H9 (cell line): ENCODE data around the gene SUPT20HL1. TPM values are rescaled to one million over a fixed set of nuclear protein-coding genes. Genes with fewer than 3 reads are reported as not detected.
A peak's percentile ranks its signal among the peaks of the same experiment; 100 is the strongest.

Experiments
- DNase-seq: peaks from one replicate; pipeline ENCODE4 v3.0.0-alpha.2; 2017
- H2AFZ ChIP-seq: one replicate; pipeline ENCODE4 v1.6.1; 2013; ENCODE audit warnings: mild to moderate bottlenecking, low read length, control low read depth, moderate library complexity
- H2AK5ac ChIP-seq: 2 replicates; pipeline ENCODE4 v1.6.1; 2013; ENCODE audit warnings: low read length, control low read depth, mixed read lengths; ENCODE audit not compliant: insufficient read length
- H2BK120ac ChIP-seq: one replicate; pipeline ENCODE4 v1.6.1; 2013; ENCODE audit warnings: low read depth, mild to moderate bottlenecking, low read length, control low read depth, inconsistent platforms; ENCODE audit not compliant: poor library complexity, severe bottlenecking
- H2BK12ac ChIP-seq: 2 replicates; pipeline ENCODE4 v1.6.1; 2013; ENCODE audit warnings: low read length, control low read depth, mixed read lengths, low read depth; ENCODE audit not compliant: insufficient read length
- H2BK15ac ChIP-seq: 2 replicates; pipeline ENCODE4 v1.6.1; 2013; ENCODE audit warnings: low read depth, low read length, control low read depth
- H2BK20ac ChIP-seq: one replicate; pipeline ENCODE4 v1.6.1; 2013; ENCODE audit warnings: low read depth, mild to moderate bottlenecking, low read length, control low read depth, inconsistent platforms; ENCODE audit not compliant: poor library complexity, severe bottlenecking
- H2BK5ac ChIP-seq: 2 replicates; pipeline ENCODE4 v1.6.1; 2013; ENCODE audit warnings: low read length, control low read depth, mixed read lengths; ENCODE audit not compliant: insufficient read length
- H3K14ac ChIP-seq: 2 replicates; pipeline ENCODE4 v1.6.1; 2013; ENCODE audit warnings: low read length, control low read depth; ENCODE audit not compliant: insufficient read depth
- H3K18ac ChIP-seq: 2 replicates; pipeline ENCODE4 v1.6.1; 2013; ENCODE audit warnings: low read depth, mild to moderate bottlenecking, mixed read lengths, low read length, control low read depth; ENCODE audit not compliant: insufficient read length
- H3K23ac ChIP-seq: 2 replicates; pipeline ENCODE4 v1.6.1; 2013; ENCODE audit warnings: low read length, control low read depth, mixed read lengths, low read depth; ENCODE audit not compliant: insufficient read length
- H3K23me2 ChIP-seq: 2 replicates; pipeline ENCODE4 v1.6.1; 2013; ENCODE audit warnings: low read depth, mild to moderate bottlenecking, mixed read lengths, low read length, control low read depth; ENCODE audit not compliant: insufficient read length, poor library complexity, severe bottlenecking
- H3K27ac ChIP-seq: 2 replicates; pipeline ENCODE4 v1.5.1; 2013; ENCODE audit warnings: low read length, control low read depth, mixed read lengths, low read depth; ENCODE audit not compliant: insufficient read length
- H3K27me3 ChIP-seq: 2 replicates; pipeline ENCODE4 v1.6.1; 2013; ENCODE audit warnings: low read length, control low read depth, inconsistent platforms; ENCODE audit not compliant: insufficient read depth
- H3K4ac ChIP-seq: 2 replicates; pipeline ENCODE4 v1.6.1; 2013; ENCODE audit warnings: low read depth, mild to moderate bottlenecking, control low read depth, inconsistent platforms, low read length, moderate library complexity
- H3K4me1 ChIP-seq: 2 replicates; pipeline ENCODE4 v1.6.1; 2013; ENCODE audit warnings: low read length, control low read depth, inconsistent platforms; ENCODE audit not compliant: insufficient read depth
- H3K4me2 ChIP-seq: 2 replicates; pipeline ENCODE4 v1.6.1; 2013; ENCODE audit warnings: low read length, control low read depth, mixed read lengths; ENCODE audit not compliant: insufficient read length, insufficient read depth
- H3K56ac ChIP-seq: 2 replicates; pipeline ENCODE4 v1.6.1; 2013; ENCODE audit warnings: low read depth, mild to moderate bottlenecking, mixed read lengths, low read length, control low read depth; ENCODE audit not compliant: insufficient read length
- H3K79me1 ChIP-seq: 2 replicates; pipeline ENCODE4 v1.6.1; 2013; ENCODE audit warnings: low read depth, mild to moderate bottlenecking, moderate library complexity, low read length, control low read depth, inconsistent platforms; ENCODE audit not compliant: insufficient read depth, poor library complexity, severe bottlenecking
- H3K79me2 ChIP-seq: 2 replicates; pipeline ENCODE4 v1.6.1; 2013; ENCODE audit warnings: low read length, control low read depth, inconsistent platforms; ENCODE audit not compliant: insufficient read depth
- H3K9ac ChIP-seq: 2 replicates; pipeline ENCODE4 v1.6.1; 2013; ENCODE audit warnings: low read length, control low read depth, mixed read lengths; ENCODE audit not compliant: insufficient read length; ENCODE audit errors: extremely low read depth
- H3K9me3 ChIP-seq: one replicate; pipeline ENCODE4 v1.6.1; 2013; ENCODE audit warnings: low read depth, low read length, inconsistent platforms; ENCODE audit not compliant: control insufficient read depth
- H3T11ph ChIP-seq: one replicate; pipeline ENCODE4 v1.6.1; 2013; ENCODE audit warnings: mild to moderate bottlenecking, low read length, control low read depth, inconsistent platforms
- H4K20me1 ChIP-seq: one replicate; pipeline ENCODE4 v1.6.1; 2013; ENCODE audit not compliant: control insufficient read depth, insufficient read length, insufficient read depth
- H4K5ac ChIP-seq: 2 replicates; pipeline ENCODE4 v1.6.1; 2013; ENCODE audit warnings: low read depth, mild to moderate bottlenecking, mixed read lengths, low read length, control low read depth; ENCODE audit not compliant: insufficient read length
- H4K8ac ChIP-seq: replicated peaks from 2 replicates; pipeline ENCODE4 v1.6.1; 2013; ENCODE audit warnings: low read length, control low read depth, mixed read lengths, low read depth; ENCODE audit not compliant: insufficient read length
- H4K91ac ChIP-seq: 2 replicates; pipeline ENCODE4 v1.6.1; 2013; ENCODE audit warnings: low read depth, mild to moderate bottlenecking, moderate library complexity, mixed read lengths, low read length, control low read depth; ENCODE audit not compliant: insufficient read length
- H3K27ac Mint-ChIP-seq, 3 experiments: 2 replicates in 2 of 3; 3 replicates in 1 of 3; pipeline ENCODE4 v1.8.0; 2020 to 2021; ENCODE audit warnings: mixed read lengths in 3 of 3, mild to moderate bottlenecking in 1 of 3, moderate library complexity in 1 of 3
- H3K27me3 Mint-ChIP-seq: 2 replicates; pipeline ENCODE4 v1.8.0; 2021; ENCODE audit warnings: low read depth, mild to moderate bottlenecking, moderate library complexity, mixed read lengths
- H3K36me3 Mint-ChIP-seq, 3 experiments: 2 replicates in 2 of 3; 3 replicates in 1 of 3; pipeline ENCODE4 v1.8.0; 2020 to 2021; ENCODE audit warnings: low read depth in 3 of 3, mixed read lengths in 3 of 3; ENCODE audit not compliant: insufficient read depth in 1 of 3
- H3K4me1 Mint-ChIP-seq, 2 experiments: 2 replicates each; pipeline ENCODE4 v1.8.0; 2020; ENCODE audit warnings: mixed read lengths in 2 of 2
- H3K4me3 Mint-ChIP-seq, 2 experiments: 2 replicates in 1 of 2; 3 replicates in 1 of 2; pipeline ENCODE4 v1.8.0; 2020 to 2021; ENCODE audit warnings: mild to moderate bottlenecking in 2 of 2, mixed read lengths in 2 of 2, moderate library complexity in 1 of 2
- H3K9me3 Mint-ChIP-seq, 2 experiments: 2 replicates in 1 of 2; 3 replicates in 1 of 2; pipeline ENCODE4 v1.8.0; 2020; ENCODE audit warnings: mild to moderate bottlenecking in 2 of 2, mixed read lengths in 2 of 2, moderate library complexity in 1 of 2
- CTCF ChIP-seq: fragments of 200-600 bp; sonication (generic); conservative IDR thresholded peaks from 3 replicates; pipeline ENCODE4 v1.8.0; 2021; ENCODE audit warnings: antibody characterized with exemption, mild to moderate bottlenecking
- whole genome bisulfite sequencing: extraction: QIAGEN DNeasy Blood & Tissue Kit; methylation state at CpG from one replicate; pipeline ENCODE4 v1.1.7; 2013; ENCODE audit warnings: missing lambda C conversion rate, low lambda C conversion rate, mixed read lengths; ENCODE audit not compliant: insufficient read length; ENCODE audit errors: extremely low coverage; 5-methylcytosine and 5-hydroxymethylcytosine counted together
- total RNA-seq: library from RNA; stranded (reverse); gene quantifications from 2 replicates; pipeline ENCODE4 v1.2.1, GENCODE V29; 2021

The SUPT20HL1 gene
- total RNA-seq, 1 experiment from 2014 or later: not detected

GRCh38 chrX:24377911-24378468 is 17.6 kb downstream of the SUPT20HL1 start:
- Histone ChIP-seq H3K27me3 (no peaks in the 10 kb centered on the region; the same call in 1 of the 2 replicates), H3K27ac (peak overlapping the region; percentile 59), H2BK120ac (no peak overlapping the region), H3K14ac (no peak overlapping the region), H2BK15ac (no peak overlapping the region), H3K9ac (peak overlapping the region; percentile 28), H4K20me1 (no peaks in the 10 kb centered on the region), H3K4me2 (peak overlapping the region; percentile 31), H3K56ac (no peak overlapping the region), H3K23ac (no peak overlapping the region), H3K9me3 (no peaks in the 10 kb centered on the region), H4K5ac (no peak overlapping the region), H3K23me2 (no peaks in the 10 kb centered on the region), H3K18ac (no peak overlapping the region), H3T11ph (no peak overlapping the region), H3K4me1 (peaks cover 16% of the 10 kb centered on the region; the same call in 1 of the 2 replicates), H2AFZ (no peak overlapping the region), H2AK5ac (no peak overlapping the region), H4K91ac (no peak overlapping the region), H4K8ac (no peak overlapping the region), H3K79me2 (no peaks in the 10 kb centered on the region), H2BK20ac (no peak overlapping the region), H3K79me1 (no peaks in the 10 kb centered on the region), H2BK12ac (no peak overlapping the region), H2BK5ac (no peak overlapping the region), H3K4ac (no peak overlapping the region)
- H3K27me3 Mint-ChIP-seq: peaks cover 16% of the 10 kb centered on the region
- H3K4me1 Mint-ChIP-seq: peaks cover 62 to 68% of the 10 kb centered on the region in 2 experiments
- H3K4me3 Mint-ChIP-seq: peak overlapping the region; percentile 21 to 42; a peak in 4 of 5 replicates
- H3K9me3 Mint-ChIP-seq: peaks cover 0 to 4% of the 10 kb centered on the region in 2 experiments; a peak in 3 of 5 replicates
- no CpG with 5 or more reads among the region's 1 CpG for WGBS
- peak overlapping the region; percentile 61 to 97 (median 94); a peak in 6 of 7 replicates for H3K27ac Mint-ChIP-seq
- TF ChIP-seq CTCF: no peak
- peaks cover 0 to 6% (median 0%) of the 10 kb centered on the region in 3 experiments; a peak in 3 of 7 replicates for H3K36me3 Mint-ChIP-seq
- peak; percentile 77 for DNase-seq
